GM18909 (cell line): Measurements from ENCODE around the gene UNC13C.
"Not testable (repeated sequence)": the region's sequence is repeated elsewhere in the genome, so short reads cannot be mapped to it uniquely, and the experiment has no call there.

Experiments used
- ATAC-seq: cut with Tn5 transposase; IDR thresholded peaks from one replicate; pipeline ENCODE4 v1.9.1; 2021; ENCODE audit warnings: mild to moderate bottlenecking; ENCODE audit not compliant: unreplicated experiment, poor library complexity

Gene UNC13C

DNA sequence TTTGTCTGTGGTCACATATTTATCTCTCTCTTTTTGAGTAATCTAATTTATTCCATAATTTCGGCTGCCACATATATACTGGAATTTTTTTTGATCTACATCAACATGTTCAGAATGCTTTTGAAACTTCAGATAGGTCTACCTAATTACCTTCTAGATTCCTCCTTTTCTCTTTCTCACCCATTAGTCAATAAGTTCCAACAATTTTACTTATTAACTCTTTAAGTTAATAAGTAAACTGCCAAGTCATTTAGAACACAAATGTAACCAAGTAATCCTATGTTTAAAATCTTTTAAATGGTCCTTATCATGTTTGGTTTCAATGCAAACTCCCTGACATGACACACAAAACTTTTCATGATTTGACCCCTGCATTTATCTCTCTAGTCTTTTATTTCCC is 410.5 kb downstream of the UNC13C start:
- ATAC-seq = no peak

- no peak for ATAC-seq
Measured at GRCh38 chr15:54410481-54410880, 432.2 kb downstream of the UNC13C start.

GRCh38 chr15:54424171-54424570 is 445.9 kb downstream of the UNC13C start:
- ATAC-seq = no peak

- ATAC-seq = no peak
Measured at GRCh38 chr15:54428596-54428995, 450.4 kb downstream of the UNC13C start.

DNA sequence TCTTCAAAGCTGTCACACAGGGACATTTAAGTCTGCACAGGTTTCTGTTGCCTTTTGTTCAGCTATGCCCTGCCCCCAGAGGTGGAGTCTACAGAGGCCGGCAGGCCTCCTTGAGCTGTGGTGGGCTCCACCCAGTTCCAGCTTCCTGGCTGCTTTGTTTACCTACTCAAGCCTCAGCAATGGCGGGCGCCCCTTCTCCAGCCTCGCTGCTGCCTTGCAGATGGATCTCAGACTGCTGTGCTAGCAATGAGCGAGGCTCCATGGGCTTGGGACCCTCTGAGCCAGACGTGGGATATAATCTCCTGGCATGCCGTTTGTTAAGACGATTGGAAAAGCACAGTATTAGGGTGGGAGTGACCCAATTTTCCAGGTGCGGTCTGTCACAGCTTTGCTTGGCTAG is 472.0 kb downstream of the UNC13C start:
- ATAC-seq = not testable (repeated sequence)

DNA sequence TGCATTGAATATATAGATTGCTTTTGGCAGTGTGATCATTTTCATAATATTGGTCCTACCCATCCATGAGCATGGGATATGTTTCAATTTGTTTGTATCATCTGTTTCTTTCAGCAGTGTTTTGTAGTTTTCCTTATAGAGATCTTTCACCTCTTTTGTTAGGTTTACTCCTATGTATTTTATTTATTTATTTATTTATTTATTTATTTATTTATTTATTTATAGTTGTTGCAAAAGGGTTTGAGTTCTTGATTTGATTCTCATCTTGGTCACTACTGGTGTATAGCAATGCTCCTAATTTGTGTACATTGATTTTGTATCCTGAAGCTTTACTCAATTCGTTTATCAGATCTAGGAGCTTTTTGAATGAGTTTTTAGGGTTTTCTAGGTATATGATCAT is 478.2 kb downstream of the UNC13C start:
- no peak for ATAC-seq

DNA sequence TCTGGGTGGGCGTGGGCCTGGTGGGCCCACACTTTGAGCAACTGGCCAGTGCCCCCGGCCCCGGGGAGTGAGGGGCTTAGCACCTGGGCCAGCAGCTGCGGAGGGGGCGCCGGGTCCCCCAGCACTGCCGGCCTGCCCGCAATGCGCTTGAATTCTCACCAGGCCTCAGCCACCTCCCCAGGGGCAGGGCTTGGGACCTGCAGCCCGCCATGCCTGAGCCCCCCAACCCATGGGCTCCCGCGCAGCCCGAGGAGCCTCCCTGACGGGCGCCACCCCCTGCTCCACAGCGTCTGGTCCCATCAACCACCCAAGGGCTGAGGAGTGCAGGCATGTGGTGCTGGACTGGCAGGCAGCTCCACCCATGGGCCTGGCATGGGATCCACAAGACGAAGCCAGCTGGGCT is 484.3 kb downstream of the UNC13C start:
- ATAC-seq = no peak

DNA sequence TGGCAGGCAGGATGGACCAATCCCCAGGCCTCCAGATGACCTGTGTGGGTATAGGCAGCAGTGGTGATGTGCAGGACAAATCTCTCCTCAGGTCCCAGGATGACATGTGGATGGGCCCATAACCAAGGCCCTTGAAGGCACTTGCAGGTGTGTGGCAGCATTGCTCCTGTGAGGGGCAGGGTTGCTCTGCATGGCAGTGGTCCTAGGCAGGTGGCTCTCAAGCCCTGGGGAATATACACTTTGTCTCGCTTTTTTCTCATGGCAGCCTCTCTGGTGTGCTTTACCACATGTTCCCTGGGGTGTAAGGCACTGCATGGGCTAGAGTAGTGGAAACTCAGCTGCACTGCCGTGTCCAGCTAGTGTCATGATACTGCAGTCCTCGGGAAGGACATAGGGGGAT is 503.6 kb downstream of the UNC13C start:
- ATAC-seq = peak; percentile 45

DNA sequence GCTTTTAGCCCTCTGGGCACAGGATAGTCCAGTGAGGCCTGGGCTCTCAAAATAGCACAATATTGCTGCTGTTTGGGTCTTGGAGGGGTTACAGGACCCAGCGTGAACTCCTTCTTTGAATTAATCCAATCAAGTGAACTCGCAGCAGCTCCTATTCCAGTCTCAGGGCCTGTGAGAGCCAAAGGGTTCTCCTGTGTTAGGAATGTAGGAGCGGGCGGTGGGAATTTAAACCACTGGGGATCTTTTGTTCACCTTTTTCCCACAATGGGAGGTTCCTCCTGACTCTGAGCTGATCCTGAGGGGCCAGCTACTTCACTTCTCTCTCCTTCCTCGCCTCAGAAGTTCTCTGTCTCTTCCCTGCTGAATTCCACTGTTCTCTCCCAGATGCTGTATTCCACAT is 504.0 kb downstream of the UNC13C start:
- no peak for ATAC-seq

DNA sequence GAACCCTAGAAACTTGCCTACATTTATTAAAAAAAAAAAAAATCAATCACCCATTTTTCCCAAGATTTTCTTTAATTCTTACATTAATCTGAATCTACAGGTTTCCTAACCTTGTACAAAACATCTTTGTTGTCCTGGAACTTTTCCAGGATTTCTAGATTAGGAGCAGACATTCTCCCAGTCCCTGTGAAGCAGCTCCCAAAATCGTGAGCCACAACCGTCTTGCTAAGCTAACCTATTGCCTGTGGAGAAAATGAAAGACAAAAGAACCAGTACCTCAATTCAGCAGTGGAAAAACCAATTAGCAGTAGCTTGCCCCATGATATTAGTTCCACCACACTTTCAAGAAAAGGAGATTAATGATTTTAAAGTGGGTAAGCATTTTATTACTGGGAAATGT is 522.1 kb downstream of the UNC13C start:
- ATAC-seq = no peak

DNA sequence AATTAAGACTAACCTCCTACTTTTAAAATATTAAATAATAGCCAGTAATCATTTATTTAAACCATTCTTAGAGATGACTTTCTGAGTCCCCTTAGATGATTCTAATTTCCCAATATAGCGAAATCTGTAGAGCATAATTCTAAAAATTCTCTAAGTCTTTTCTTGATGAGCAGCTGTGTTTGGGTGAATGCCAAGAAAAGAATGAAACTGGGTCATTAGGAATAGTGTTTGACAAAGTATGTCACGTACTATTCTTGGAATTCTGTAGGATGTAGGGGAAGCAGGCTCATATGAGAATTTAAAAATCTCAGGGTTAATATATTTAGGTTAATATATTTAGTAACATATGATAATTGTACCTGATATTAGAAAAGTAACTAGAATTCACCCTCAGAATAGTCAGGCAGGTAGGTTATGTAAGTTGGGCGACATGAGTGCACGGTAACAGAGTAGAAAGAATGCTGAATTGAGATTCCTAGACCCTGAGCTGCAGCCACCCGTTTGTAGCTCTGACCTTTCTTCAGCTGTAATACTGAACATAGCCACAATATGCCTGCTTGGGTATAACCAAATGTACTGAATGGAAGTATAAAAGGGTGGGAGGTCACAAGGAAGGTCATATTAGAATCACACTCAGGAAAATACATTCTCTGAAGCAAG is 524.3 kb downstream of the UNC13C start:
- no peak for ATAC-seq

DNA sequence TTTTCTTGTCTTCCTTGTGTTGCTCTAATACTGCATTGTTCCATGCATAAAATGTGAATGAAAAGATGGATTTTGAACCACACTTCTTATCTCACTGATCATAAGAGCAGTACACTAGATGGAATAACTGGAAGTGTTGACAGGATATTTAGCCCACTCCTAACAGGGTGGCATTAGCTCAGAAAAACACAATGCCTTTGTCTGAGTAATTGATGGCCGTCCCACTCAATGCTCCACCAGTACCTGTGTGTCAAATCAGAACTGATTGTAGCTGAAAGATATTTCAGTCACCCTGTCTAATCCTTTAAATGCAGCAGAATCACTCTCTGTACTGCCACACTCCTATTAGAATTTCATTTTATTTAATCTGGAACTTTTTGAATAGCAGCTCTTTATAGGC is 526.5 kb downstream of the UNC13C start:
- ATAC-seq = no peak

DNA sequence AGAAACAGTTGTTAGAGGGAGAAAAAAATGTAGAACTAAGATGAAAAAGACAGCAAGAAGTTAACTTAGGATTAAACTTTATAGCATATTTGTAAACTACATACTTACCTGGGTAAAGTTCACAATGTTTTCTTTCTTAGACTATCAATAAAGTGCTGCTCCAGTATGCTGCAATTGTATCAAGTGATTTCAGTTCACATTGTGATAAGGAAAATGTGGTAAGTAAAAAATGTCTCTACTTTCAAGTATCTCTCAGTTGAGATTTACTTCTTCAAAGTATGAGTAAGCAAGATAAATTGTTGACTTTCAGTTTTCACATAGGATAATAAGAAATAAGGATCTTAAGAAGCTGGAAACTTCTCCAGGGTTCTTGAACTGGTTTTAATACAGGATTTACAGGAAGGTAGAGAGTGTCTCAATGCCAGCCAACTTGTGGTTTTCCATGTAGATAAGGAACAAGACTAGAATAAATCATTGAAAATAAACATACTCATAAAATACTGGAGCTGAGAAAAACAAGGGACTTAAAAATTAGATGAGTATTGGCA is 528.8 kb downstream of the UNC13C start:
- ATAC-seq = no peak

DNA sequence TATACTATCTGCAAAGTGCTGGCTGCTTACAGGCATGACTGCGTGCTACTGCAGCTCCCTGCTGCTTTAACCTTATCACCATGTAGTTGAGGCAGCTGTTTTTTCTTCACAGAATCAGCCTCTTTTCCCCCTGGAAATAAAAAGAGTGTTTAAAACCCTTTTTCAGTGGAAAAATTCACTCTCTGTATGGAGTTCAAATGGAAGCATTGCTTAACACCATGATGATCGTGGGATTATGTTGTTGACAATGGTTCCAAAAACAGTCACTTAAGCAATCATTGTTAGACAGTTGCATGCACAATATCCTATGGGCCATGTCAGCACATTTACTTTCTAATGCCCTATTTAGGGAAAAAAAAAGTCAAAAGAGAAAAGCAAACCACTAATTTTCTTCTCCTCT is 536.4 kb downstream of the UNC13C start:
- ATAC-seq = no peak

- no peak for ATAC-seq
Measured at GRCh38 chr15:54515664-54516582, 537.7 kb downstream of the UNC13C start.

DNA sequence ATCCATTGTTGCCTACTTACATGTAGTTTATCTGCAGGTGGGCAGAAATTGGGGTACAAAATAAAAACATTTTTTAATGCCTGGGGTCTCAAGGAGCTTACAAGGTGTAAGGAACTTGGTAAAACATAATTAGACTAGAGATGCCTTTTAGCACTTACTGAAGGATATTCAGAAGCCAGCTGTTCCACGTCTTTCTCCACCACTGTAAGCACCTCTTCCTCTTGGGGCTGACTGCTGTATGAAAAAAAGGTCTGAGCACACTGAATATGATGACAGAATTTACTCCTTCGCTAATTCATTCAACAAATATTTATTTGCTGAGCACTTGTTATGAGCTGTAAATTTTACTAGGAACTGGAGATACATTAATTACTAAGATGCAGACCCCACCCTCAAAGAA is 539.1 kb downstream of the UNC13C start:
- ATAC-seq = no peak

DNA sequence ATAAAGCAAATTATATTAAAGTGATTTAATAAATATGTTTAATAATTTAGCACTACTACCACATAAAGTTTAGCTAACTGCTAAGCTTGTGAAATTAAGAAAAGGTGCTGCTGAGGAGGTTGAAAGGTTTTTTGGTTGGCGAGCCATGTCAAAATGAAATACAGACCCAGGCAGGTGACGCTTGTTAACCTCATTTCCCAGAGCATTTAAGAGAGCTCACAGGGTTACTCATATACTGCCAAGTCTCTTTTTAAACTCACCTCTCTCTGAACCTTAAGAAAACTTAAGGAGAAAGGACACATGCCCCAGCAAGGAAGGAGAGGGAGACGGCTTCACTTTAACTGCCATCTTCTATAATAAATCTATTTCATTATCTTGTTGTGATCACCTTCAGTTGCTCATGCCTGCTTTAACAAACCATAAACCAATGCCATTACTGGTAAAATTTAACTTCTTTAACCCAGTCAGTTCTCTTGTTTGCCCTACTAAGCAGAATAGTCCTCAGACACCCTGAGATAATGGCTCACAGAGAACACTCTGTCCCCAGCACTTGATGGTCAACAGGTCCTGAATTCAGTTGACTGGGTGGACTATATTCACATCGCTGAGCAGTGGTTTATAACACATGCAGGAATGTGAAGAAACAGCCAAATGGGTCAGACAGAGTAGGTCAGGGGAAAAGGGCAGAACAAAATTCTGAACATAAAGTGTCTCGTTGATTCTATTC is 540.1 kb downstream of the UNC13C start:
- no peak for ATAC-seq

DNA sequence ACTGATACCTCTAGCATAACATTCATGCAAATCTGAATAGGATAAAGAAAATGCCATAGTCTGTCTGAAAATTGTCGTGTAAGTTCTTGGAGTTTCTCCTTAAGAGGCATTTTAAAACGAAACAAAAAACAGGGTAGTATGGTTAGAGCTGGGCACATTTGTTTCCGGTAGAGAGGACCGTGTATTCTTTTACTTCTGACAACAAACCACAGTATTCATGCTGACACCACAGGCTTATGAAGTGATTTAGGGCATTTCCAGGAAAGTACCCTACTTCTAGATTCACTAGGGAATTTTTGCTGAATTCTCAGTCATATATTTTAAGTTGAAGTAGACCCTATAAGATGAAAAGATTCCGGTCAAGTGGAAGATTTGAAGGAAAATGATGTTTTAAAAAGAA is 541.3 kb downstream of the UNC13C start:
- ATAC-seq = peak; percentile 84

GRCh38 chr15:54520616-54521015 is 542.4 kb downstream of the UNC13C start:
- ATAC-seq = no peak

DNA sequence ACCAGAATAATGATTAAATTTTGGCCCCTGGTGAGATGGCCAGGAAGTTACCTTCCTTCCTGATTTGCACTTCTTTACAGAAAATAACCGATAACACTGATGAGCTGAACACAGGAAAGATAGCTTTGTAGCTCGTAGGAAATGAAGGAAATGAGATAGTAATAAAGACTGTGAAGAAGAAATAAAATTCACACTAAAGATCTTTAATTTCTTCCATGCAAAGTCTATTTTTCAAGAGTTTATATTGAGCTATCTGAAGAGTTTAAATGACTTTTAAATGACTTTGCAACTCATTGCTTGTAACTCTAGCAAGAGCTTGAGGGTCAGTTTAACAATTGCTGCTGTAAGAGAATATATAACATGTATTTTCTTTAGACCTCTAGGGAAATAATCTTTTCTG is 543.0 kb downstream of the UNC13C start:
- ATAC-seq = no peak

DNA sequence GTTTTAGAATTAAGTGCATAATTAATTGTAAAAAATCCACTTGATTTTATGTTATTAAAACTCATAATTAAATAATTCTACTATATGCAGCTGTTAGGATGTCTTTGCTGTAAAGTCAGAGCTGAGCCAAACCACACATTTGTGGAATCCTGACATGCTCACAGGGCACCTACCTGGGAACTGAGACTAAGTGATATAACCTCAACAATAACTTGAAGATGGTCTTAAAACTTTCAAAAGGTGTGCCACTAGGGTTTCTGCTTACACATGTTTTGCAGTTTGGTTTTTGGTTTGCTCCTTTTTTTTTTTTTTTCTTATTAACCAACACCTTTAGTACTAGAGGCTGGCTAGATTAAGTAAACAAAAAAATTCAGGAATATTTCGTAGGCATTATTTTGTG is 549.8 kb downstream of the UNC13C start:
- no peak for ATAC-seq
